HepG2 (cell line): Measurements from ENCODE around the gene ATP1A2.

Experiments
- ARID3A ChIP-seq: IDR thresholded peaks from 2 replicates; pipeline ENCODE4 v1.6.1; 2012; ENCODE audit warnings: low read depth, low read length, improper control_type of control experiment
- CTCF ChIP-seq: sonication (generic); formaldehyde crosslinking; IDR thresholded peaks from 2 replicates; pipeline ENCODE4 v1.5.0; 2020; ENCODE audit warnings: mild to moderate bottlenecking, missing genetic modification reagents, moderate library complexity
- EZH2 ChIP-seq: conservative IDR thresholded peaks from 2 replicates; pipeline ENCODE4 v1.6.1; 2012; ENCODE audit warnings: mild to moderate bottlenecking, low read depth, low read length, moderate library complexity
- FOXJ3 ChIP-seq: sonication (generic); formaldehyde crosslinking; IDR thresholded peaks from 2 replicates; pipeline ENCODE4 v1.4.0; 2020; ENCODE audit warnings: missing genetic modification reagents, mild to moderate bottlenecking, borderline replicate concordance
- POLR2AphosphoS5 ChIP-seq: IDR thresholded peaks from 2 replicates; pipeline ENCODE4 v1.6.1; 2012; ENCODE audit warnings: low read depth, low read length
- RELA ChIP-seq: sonication (generic); formaldehyde crosslinking; IDR thresholded peaks from 2 replicates; pipeline ENCODE4 v1.4.0; 2020; ENCODE audit warnings: missing genetic modification reagents
- RXRA ChIP-seq: sonication (generic); formaldehyde crosslinking; IDR thresholded peaks from 2 replicates; pipeline ENCODE4 v1.5.1; 2020; ENCODE audit warnings: missing genetic modification reagents
- SIN3A ChIP-seq: IDR thresholded peaks from 2 replicates; pipeline ENCODE4 v1.6.1; 2011; ENCODE audit warnings: low read depth, mild to moderate bottlenecking, control low read depth, low read length, borderline replicate concordance
- TAF1 ChIP-seq: sonication (generic); formaldehyde crosslinking; IDR thresholded peaks from 2 replicates; pipeline ENCODE4 v1.4.0; 2020; ENCODE audit warnings: missing genetic modification reagents
- ZNF331 ChIP-seq: sonication (generic); formaldehyde crosslinking; IDR thresholded peaks from 2 replicates; pipeline ENCODE4 v1.4.0; 2020; ENCODE audit warnings: missing genetic modification reagents
- ZNF549 ChIP-seq: sonication (generic); formaldehyde crosslinking; IDR thresholded peaks from 2 replicates; pipeline ENCODE4 v1.5.0; 2020; ENCODE audit warnings: missing genetic modification reagents
- TF ChIP-seq, protein P1 (sequence below): sonication (generic); formaldehyde crosslinking; IDR thresholded peaks from 2 replicates; pipeline ENCODE4 v1.4.0; 2020; ENCODE audit warnings: missing genetic modification reagents, borderline replicate concordance
- TF ChIP-seq, protein P2 (sequence below), 2 experiments: IDR thresholded peaks; 2 replicates each; pipeline ENCODE4 v1.6.1; 2011 to 2012; ENCODE audit warnings: low read length in 2 of 2, borderline replicate concordance in 1 of 2, low read depth in 1 of 2, mild to moderate bottlenecking in 1 of 2, moderate library complexity in 1 of 2

DNA sequence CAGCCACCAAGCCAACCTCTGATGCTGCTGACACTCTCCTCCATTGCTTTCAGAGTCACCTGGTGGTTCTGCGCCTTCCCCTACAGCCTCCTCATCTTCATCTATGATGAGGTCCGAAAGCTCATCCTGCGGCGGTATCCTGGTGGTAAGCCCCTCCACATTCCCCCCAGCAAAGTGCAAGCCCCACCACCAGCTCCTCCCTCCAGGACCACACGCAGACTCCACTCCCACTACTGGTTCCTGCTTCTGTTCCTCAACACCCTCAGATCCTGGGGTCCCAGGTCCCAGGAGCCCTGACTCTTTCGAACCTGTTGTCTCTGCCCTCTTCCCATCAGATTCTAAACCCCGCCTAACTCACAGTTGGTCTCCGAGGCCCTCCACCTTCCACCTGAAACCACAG lies 24.3 kb downstream of the ATP1A2 start:
- TF ChIP-seq, protein P1, sequence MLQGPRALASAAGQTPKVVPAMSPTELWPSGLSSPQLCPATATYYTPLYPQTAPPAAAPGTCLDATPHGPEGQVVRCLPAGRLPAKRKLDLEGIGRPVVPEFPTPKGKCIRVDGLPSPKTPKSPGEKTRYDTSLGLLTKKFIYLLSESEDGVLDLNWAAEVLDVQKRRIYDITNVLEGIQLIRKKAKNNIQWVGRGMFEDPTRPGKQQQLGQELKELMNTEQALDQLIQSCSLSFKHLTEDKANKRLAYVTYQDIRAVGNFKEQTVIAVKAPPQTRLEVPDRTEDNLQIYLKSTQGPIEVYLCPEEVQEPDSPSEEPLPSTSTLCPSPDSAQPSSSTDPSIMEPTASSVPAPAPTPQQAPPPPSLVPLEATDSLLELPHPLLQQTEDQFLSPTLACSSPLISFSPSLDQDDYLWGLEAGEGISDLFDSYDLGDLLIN (CRISPR knock-in tag): no peak
- TF ChIP-seq ZNF331 (CRISPR knock-in tag) (no peak), RXRA (CRISPR knock-in tag) (no peak), SIN3A (no peak), CTCF (no peak), EZH2 (no peak), ARID3A (no peak), TAF1 (no peak), FOXJ3 (CRISPR knock-in tag) (no peak), ZNF549 (no peak), POLR2AphosphoS5 (no peak), RELA (CRISPR knock-in tag) (no peak)
- TF ChIP-seq, protein P2, sequence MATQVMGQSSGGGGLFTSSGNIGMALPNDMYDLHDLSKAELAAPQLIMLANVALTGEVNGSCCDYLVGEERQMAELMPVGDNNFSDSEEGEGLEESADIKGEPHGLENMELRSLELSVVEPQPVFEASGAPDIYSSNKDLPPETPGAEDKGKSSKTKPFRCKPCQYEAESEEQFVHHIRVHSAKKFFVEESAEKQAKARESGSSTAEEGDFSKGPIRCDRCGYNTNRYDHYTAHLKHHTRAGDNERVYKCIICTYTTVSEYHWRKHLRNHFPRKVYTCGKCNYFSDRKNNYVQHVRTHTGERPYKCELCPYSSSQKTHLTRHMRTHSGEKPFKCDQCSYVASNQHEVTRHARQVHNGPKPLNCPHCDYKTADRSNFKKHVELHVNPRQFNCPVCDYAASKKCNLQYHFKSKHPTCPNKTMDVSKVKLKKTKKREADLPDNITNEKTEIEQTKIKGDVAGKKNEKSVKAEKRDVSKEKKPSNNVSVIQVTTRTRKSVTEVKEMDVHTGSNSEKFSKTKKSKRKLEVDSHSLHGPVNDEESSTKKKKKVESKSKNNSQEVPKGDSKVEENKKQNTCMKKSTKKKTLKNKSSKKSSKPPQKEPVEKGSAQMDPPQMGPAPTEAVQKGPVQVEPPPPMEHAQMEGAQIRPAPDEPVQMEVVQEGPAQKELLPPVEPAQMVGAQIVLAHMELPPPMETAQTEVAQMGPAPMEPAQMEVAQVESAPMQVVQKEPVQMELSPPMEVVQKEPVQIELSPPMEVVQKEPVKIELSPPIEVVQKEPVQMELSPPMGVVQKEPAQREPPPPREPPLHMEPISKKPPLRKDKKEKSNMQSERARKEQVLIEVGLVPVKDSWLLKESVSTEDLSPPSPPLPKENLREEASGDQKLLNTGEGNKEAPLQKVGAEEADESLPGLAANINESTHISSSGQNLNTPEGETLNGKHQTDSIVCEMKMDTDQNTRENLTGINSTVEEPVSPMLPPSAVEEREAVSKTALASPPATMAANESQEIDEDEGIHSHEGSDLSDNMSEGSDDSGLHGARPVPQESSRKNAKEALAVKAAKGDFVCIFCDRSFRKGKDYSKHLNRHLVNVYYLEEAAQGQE (IDR thresholded peaks at IDR 0.05; ENCODE audit: borderline replicate concordance in 1 of 2, low read depth in 1 of 2, low read length in 2 of 2): no peak
